Loucy (cell line): ENCODE data around the gene BIRC2.

ENCODE experiments used
- H2AFZ ChIP-seq: fragments of 200-600 bp; sonication (generic); 2 replicates; pipeline ENCODE4 v1.6.0; 2016; ENCODE audit warnings: antibody characterized with exemption, mild to moderate bottlenecking, low read length, moderate library complexity
- H3F3A ChIP-seq: fragments of 200-600 bp; 2 replicates; pipeline ENCODE4 v1.6.0; 2016; ENCODE audit warnings: antibody characterized with exemption, low read depth, mild to moderate bottlenecking
- H3K27me3 ChIP-seq: fragments of 200-600 bp; sonication (generic); 2 replicates; pipeline ENCODE4 v1.6.1; 2014; ENCODE audit warnings: low read length, mild to moderate bottlenecking; ENCODE audit not compliant: insufficient read depth, poor library complexity, severe bottlenecking
- H3K36me3 ChIP-seq: fragments of 200-600 bp; sonication (generic); 2 replicates; pipeline ENCODE4 v1.6.1; 2016; ENCODE audit warnings: low read length; ENCODE audit not compliant: insufficient read depth
- H3K4me1 ChIP-seq: fragments of 200-600 bp; sonication (generic); 2 replicates; pipeline ENCODE4 v1.5.1; 2014; ENCODE audit warnings: low read length, mild to moderate bottlenecking; ENCODE audit not compliant: insufficient read depth, poor library complexity, severe bottlenecking
- H3K4me2 ChIP-seq: fragments of 200-600 bp; sonication (generic); 2 replicates; pipeline ENCODE4 v1.6.0; 2014; ENCODE audit warnings: antibody characterized with exemption, low read length, low read depth, mild to moderate bottlenecking; ENCODE audit not compliant: poor library complexity, severe bottlenecking
- H3K4me3 ChIP-seq: fragments of 200-600 bp; sonication (generic); 2 replicates; pipeline ENCODE4 v1.5.1; 2014; ENCODE audit warnings: low read length, mild to moderate bottlenecking, mixed read lengths; ENCODE audit not compliant: poor library complexity, severe bottlenecking
- H3K79me2 ChIP-seq: fragments of 200-600 bp; sonication (generic); 2 replicates; pipeline ENCODE4 v1.6.1; 2014; ENCODE audit warnings: low read length; ENCODE audit not compliant: insufficient read depth
- H3K9ac ChIP-seq: fragments of 200-600 bp; sonication (generic); 2 replicates; pipeline ENCODE4 v1.6.0; 2014; ENCODE audit warnings: mild to moderate bottlenecking, low read depth, low read length, moderate library complexity; ENCODE audit not compliant: poor library complexity, severe bottlenecking
- H3K9me2 ChIP-seq: fragments of 200-600 bp; sonication (generic); replicated peaks from 2 replicates; pipeline ENCODE4 v1.6.1; 2016; ENCODE audit warnings: low read depth, low read length, mixed read lengths
- H3K9me3 ChIP-seq: fragments of 200-600 bp; sonication (generic); 2 replicates; pipeline ENCODE4 v1.6.1; 2014; ENCODE audit warnings: mild to moderate bottlenecking, antibody characterized with exemption, low read length, low read depth; ENCODE audit not compliant: insufficient read depth
- H4K20me1 ChIP-seq: fragments of 200-600 bp; sonication (generic); 2 replicates; pipeline ENCODE4 v1.6.0; 2014; ENCODE audit warnings: antibody characterized with exemption, low read length, mild to moderate bottlenecking; ENCODE audit not compliant: insufficient read depth, poor library complexity, severe bottlenecking
- EZH2phosphoT487 ChIP-seq: fragments of 200-600 bp; IDR thresholded peaks from 2 replicates; pipeline ENCODE4 v1.6.1; 2018; ENCODE audit warnings: antibody characterized with exemption, mild to moderate bottlenecking, moderate library complexity, borderline replicate concordance
- TF ChIP-seq, protein P1 (sequence below): fragments of 200-600 bp; sonication (generic); conservative IDR thresholded peaks from 2 replicates; pipeline ENCODE4 v1.5.1; 2014; ENCODE audit warnings: mild to moderate bottlenecking, antibody characterized with exemption, low read length

Gene BIRC2

DNA sequence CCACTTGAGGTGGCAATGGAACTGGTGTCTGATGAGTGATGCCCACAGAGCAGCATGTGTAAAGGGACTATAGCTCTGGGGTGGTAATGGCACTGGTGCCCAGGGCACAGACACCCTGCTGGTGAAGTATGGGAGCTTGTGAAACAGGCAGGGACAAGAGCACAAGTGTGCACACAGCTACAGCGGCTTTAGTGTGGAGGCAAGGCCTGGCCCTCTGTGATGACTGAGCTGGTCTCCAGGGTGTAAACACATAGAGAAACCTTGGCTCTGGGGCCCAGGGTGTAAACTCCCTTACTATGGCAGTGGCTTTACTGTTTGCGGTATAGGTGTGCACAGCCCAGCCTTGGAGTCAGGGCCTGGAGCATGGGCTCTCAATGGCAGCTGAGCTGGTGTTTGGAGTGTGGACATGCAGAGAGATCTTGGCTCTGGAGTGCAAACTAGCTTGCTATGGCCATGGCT lies 46.3 kb downstream of the BIRC2 start:
- no peaks in the 10 kb centered on the region; the same call in 1 of the 2 replicates for H3K9me3 ChIP-seq
- H3K4me1 ChIP-seq: no peaks in the 10 kb centered on the region
- no peaks in the 10 kb centered on the region for H3F3A ChIP-seq
- H3K36me3 ChIP-seq: peaks cover 45% of the 10 kb centered on the region
- no peaks in the 10 kb centered on the region for H4K20me1 ChIP-seq
- no peaks in the 10 kb centered on the region for H3K9me2 ChIP-seq
- no peak overlapping the region for H2AFZ ChIP-seq
- no peak overlapping the region for H3K4me2 ChIP-seq
- TF ChIP-seq EZH2phosphoT487: no peak
- H3K4me3 ChIP-seq: no peak overlapping the region
- no peak overlapping the region for H3K9ac ChIP-seq
- no peaks in the 10 kb centered on the region; the same call in 1 of the 2 replicates for H3K79me2 ChIP-seq
- H3K27me3 ChIP-seq: no peaks in the 10 kb centered on the region

DNA sequence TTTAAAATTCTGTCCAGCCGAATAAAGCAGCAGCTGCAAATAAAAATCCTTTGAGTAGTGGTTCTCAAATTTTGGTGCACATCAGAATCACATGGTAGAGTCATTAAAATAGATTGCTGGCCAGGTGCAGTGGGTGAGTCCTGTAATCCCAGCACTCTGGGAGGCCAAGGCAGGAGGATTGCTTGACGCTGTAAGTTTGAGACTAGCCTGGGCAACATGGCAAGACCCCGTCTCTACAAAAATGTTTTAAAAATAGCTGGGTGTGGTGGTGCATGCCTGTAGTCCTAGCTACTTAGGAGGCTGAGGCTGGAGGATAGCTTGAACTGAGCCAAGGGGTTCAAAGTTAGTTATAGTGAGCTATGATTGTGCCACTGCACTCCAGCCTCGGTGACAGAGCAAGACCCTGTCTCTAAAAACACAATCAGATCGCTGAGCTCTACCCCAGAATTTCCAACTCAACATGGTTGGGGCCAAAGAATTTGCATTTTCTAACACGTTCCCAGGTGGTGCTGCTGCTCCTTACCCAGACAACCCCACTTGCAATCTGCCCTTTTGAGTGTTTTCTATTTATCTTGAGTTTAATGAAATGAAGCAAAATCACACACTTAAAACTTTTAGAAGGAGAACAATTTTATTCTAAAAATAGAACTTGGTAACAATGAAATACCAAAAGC lies 48.8 kb downstream of the BIRC2 start:
- Histone ChIP-seq H3K36me3 (peaks cover 64% of the 10 kb centered on the region), H3K9me3 (no peaks in the 10 kb centered on the region), H3K79me2 (peaks cover 10% of the 10 kb centered on the region; the same call in 1 of the 2 replicates), H3K4me3 (no peak overlapping the region), H3K27me3 (no peaks in the 10 kb centered on the region), H3K4me1 (no peaks in the 10 kb centered on the region), H3F3A (no peaks in the 10 kb centered on the region), H3K9me2 (no peaks in the 10 kb centered on the region), H3K9ac (no peak overlapping the region), H4K20me1 (no peaks in the 10 kb centered on the region), H3K4me2 (no peak overlapping the region), H2AFZ (no peak overlapping the region)
- TF ChIP-seq, protein P1, sequence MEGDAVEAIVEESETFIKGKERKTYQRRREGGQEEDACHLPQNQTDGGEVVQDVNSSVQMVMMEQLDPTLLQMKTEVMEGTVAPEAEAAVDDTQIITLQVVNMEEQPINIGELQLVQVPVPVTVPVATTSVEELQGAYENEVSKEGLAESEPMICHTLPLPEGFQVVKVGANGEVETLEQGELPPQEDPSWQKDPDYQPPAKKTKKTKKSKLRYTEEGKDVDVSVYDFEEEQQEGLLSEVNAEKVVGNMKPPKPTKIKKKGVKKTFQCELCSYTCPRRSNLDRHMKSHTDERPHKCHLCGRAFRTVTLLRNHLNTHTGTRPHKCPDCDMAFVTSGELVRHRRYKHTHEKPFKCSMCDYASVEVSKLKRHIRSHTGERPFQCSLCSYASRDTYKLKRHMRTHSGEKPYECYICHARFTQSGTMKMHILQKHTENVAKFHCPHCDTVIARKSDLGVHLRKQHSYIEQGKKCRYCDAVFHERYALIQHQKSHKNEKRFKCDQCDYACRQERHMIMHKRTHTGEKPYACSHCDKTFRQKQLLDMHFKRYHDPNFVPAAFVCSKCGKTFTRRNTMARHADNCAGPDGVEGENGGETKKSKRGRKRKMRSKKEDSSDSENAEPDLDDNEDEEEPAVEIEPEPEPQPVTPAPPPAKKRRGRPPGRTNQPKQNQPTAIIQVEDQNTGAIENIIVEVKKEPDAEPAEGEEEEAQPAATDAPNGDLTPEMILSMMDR: no peak
- TF ChIP-seq EZH2phosphoT487: no peak

DNA sequence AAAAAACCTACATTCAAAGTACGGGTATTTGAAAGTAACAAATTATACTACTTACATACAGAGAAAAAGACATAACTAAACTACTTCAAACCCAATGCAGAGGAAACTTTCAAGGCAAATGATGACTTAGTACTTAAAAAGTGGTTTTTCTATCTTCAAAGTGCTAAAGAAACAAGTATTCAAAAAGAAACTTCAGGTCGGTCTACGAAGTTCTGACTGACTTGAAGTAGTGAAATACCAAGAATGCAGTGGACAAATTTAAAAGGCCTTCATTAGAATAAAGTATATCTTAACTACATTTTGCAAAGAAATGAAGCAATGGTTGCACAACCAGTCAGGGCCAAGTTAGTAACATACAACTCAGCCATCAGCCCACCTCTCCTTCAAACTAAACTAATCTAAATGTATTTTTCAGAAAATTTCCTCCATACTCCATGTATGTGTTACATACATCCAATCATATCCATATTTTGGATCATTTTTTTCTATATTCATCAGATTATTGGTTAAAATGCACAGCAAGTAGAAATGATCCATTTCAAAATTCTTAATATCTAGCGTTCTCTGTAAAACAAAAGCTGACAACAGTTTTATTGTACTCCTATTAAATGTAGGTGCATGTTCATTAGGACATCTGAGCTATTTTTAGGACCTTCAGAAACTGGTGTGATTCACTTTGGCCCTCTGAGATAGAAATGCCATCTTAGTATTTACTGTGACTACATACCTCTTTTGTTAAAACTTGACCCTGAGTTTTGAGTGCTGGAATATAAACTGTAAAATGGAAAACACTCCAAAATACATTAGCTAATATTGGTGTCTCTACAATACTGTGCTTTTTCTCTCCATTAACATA lies 49.9 kb downstream of the BIRC2 start:
- Histone ChIP-seq H3K36me3 (peaks cover 75% of the 10 kb centered on the region), H3K4me3 (no peak overlapping the region), H3K9ac (no peak overlapping the region), H3K79me2 (peaks cover 21% of the 10 kb centered on the region), H3K9me3 (no peaks in the 10 kb centered on the region), H3K27me3 (no peaks in the 10 kb centered on the region), H3K4me1 (no peaks in the 10 kb centered on the region), H3F3A (no peaks in the 10 kb centered on the region), H4K20me1 (peaks cover 8% of the 10 kb centered on the region), H3K9me2 (no peaks in the 10 kb centered on the region), H2AFZ (no peak overlapping the region), H3K4me2 (no peak overlapping the region)
- TF ChIP-seq, protein P1: no peak
- no peak for TF ChIP-seq EZH2phosphoT487
